Activated CD4-positive, alpha-beta T cell treated with anti-CD3 and anti-CD28 coated beads for 24 hours (primary cell): ENCODE measurements around the gene MLF2.

Experiments
- DNase-seq, 2 donors: peaks; one replicate each; pipeline ENCODE4 v3.0.0-alpha.2; 2020; ENCODE audit warnings: low read depth in 2 of 2

The MLF2 gene

DNA sequence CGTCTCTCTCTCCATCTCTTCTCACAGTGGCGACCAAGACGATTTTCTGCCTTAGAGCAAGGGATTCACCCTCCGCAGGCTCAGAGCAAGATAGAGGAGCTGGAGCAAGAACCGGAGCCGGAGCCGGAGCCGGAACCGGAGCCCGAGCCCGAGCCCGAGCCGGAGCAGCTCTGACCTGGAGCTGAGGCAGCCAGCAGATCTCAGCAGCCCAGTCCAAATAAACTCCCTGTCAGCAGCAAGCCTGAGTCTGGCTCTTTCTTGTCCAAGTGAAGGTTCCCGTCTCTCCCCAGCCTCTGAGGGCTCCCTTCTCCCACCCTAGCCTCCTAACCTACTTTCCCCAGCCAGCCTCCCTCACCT is 25.3 kb upstream of the MLF2 start:
- DNase-seq = no peak

GRCh38 chr12:6777386-6777785 is 24.4 kb upstream of the MLF2 start:
- no peak for DNase-seq

- DNase-seq = no peak
These were observed 22.5 kb upstream of the MLF2 start for GRCh38 chr12:6775185-6776174.

GRCh38 chr12:6774499-6775062 is 21.6 kb upstream of the MLF2 start:
- DNase-seq = no peak

- no peak for DNase-seq
These were observed 20.8 kb upstream of the MLF2 start for GRCh38 chr12:6773590-6774351.

GRCh38 chr12:6772726-6773589 is 20.0 kb upstream of the MLF2 start:
- no peak for DNase-seq

GRCh38 chr12:6772331-6772695 is 19.4 kb upstream of the MLF2 start, which contains the start of gene LAG3:
Gene LAG3, plus strand, starts transcription at chr12:6772520. Its CDS starts 333 bp downstream, at chr12:6772853.
- peak in 1 of 2 donors; percentile 68 for DNase-seq

DNA sequence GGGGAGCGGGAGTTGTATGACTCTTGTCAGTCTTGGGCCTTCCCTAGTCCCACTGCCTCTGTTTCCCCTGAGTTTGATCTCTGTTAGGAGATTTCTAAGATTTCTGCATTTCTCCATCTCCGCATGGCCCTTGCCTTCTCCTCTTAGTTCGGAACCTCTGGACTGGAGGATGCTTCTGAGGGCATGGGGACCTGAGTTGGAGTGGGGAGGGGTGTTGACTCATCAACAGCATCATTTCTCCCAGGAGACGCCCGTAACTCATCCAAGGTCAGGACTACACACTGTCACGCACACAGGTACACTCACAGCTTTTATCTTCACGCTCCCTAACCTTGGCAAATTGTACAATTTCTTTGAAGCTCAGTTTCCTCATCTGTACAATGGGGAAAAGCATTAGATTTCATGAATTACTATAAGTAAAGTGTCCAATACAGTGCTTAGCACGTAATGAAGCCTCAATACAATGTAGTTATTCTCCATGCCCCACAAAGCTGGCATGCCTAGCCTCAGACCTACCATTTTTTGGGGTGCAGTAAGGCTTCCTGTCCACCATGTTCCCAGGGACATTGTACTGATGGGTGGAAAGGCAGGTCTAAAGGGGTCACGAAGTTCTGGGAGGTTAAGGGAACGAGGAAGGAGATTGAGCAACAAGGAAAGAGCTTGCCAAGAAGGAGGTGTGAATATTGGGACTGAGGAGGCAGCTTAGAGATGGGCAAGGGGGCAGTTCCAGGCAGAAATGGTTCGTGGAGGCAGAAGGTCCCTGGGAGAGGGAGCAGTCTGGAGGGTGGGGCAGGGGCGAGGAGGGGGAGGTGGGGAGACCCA is 18.8 kb upstream of the MLF2 start:
- no peak for DNase-seq

- no peak for DNase-seq
These were observed 18.2 kb upstream of the MLF2 start for GRCh38 chr12:6771091-6771495.

GRCh38 chr12:6770600-6770999 is 17.7 kb upstream of the MLF2 start:
- no peak for DNase-seq

DNA sequence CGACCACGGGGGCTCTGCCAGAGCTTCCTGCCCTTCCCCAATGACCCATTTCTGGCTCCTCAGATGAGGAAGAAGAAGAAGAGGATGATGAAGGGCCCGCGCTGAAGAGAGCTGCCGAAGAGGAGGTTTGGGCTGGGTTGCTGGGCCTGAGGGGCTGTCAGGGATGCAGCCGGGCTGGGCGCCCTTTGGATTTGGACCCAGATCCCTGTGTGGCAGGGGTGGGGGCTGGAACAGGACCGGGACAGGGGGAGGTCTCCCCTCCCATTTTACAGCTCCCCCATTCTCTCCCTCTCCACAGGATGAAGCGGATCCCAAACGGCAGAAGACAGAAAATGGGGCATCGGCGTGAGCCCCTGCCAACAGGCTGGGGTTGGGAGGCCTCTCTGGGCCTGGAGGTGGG is 17.2 kb upstream of the MLF2 start:
- DNase-seq = no peak

- no peak for DNase-seq
These were observed 16.7 kb upstream of the MLF2 start for GRCh38 chr12:6769666-6770065.

DNA sequence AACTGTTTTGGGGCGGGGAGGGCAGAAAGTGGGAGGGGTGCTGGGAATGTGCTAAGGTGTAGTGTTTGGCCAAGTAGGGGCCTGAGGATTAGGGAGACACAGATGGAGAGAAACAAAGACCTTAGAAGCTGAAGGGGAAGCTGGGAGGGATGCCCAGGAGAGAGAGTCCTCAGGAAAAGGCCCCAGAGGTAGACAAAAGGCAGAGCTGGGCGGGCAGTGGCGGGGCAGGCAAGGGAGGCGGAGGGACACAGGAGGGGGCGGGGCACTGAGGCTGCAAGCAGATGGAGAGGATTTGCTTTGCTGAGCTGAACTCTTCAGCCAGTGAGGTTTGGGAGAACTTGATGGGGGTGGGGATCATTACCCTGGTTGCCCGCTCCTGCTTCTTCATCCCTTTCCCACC is 16.0 kb upstream of the MLF2 start:
- no peak for DNase-seq

- no peak for DNase-seq
These were observed 15.5 kb upstream of the MLF2 start for GRCh38 chr12:6768437-6768914.

DNA sequence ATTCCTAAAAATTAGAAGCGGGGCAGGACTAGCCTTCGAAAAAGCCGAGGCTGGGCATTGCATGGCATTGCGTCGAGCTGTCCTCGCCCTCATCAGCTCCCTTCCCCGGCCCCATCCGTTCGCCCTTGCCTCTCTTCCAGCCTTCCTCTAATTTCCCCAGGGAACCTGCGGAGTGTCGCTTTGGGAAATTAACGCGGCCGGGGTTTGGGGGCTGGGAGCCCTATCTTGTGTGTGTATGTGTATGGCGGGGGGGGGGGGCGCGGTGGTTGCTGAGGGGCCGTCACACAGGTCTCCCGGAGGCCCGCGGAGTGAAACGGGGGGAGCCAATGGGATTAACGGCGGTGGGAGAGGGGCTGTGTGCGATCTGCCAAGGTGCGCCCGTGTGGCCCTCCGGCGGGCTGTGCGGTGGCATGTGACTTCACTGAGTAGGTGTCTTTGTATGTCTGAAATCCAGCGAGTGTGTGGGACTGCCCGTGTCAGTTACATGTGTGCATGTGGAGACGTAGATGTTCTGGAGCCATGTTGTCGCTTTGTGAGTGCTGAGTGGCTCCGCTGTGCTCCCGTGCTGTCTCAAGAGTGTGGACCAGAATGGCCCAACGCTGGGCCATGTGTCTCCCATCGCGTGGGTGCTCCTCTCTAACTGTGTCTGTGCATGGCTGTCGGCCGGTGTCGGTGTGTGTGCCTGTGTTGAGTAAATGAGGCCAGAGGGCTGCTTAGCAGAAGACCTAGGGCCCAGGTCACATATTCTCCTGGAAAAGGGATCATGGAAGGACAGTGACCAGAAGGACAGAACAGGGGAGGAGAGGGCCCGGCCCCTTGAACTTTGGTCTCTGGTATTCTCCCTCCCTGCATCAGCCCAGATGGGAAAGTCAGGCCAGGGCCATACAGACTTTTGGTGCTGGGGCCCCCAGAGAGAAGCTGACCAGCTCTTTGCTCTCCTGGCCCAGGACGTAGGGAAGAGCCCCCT is 14.7 kb upstream of the MLF2 start:
- DNase-seq = no peak

DNA sequence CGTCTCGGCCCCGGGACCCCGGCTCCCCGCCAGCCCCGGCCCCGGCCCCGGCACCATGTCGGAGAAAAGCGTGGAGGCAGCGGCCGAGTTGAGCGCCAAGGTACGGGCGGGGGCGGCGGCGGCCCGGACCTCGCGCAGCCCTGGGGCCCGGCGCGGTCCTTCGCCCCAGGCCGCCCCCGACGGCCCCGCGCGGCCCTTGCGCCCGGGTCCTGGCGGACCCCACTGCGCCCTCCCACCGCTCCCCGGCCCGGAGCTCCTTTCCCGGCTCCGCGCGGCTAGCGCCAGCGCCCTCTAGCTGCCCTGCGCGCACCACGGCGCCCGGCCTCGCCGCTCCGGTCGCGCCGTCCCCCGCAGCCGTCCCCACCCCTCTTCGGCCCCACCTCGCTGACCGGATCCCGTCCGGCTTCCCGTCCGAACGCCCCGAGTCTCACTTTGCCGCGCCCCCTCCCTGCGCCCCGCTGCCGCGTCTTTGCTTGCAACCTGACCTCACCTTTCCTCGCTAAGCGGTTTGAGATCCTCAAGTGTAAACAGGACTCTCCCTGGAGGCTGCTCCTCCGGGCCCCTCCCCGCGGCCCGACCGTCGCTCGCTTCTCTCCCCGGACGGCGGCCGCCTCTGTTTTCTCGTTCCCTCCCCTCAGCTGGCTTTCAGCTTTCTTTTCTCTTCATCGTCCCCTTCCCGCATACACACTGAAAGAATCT is 13.9 kb upstream of the MLF2 start:
- DNase-seq = no peak

DNA sequence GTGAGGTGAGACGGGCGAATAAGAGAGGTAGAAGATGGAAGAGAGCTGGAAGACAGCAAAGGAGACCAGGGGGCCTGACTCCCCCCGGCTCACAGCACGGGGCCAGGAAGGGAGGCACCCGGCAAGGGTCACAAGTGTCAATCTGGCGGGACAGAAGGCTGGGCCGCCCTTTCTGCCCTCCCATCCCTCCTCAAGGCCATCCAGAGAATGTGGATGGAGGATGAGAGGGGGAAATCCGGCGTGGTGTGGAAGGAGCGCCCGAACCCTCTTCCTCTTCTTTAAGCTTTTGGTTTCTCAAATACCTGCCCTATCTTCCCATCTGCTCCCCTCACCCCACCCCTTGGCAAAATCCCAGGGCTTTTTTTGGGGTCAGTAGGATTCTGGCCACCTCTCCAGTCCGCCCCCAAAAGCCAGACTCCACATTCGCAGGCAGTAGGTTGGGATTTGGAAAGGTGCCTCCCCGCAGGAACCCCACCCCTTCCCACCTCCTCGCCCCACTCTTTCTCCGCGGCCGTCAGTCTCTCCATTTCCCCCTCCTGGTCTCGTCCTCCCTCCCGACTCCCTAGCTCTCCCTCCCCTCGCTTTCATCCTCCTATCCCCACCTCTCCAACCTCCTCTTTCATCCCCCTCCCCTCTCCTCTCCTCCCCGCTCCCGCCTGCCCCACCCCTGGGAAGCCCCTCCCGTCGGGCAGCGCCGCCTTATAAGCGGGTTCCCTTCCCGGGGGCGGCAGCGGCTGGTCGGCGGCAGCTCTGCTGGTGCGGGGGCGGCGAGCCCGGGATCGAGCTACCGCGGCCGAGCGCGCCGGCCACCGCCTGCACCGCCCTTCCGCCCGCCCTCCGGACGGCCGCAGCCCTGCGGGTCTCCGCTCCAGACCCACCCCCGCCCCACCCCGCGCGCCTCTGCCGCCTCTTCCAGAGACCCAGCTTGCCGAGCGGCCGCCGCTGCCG is 13.0 kb upstream of the MLF2 start, which contains the start of gene PTMS:
PTMS (plus strand) TSS at position 730 of the 948 bp plus-strand sequence. CDS start 343 bp downstream, outside the sequence.
- no peak for DNase-seq
